HG03558 (cell line): Measurements from ENCODE around the gene SLC6A18.
"Not testable (repeated sequence)": the region's sequence is repeated elsewhere in the genome, so short reads cannot be mapped to it uniquely, and the experiment has no call there.

ENCODE experiments used
- ATAC-seq: cut with Tn5 transposase; IDR thresholded peaks from one replicate; pipeline ENCODE4 v1.9.1; 2021; ENCODE audit warnings: moderate number of reproducible peaks; ENCODE audit not compliant: unreplicated experiment; ENCODE audit errors: extremely low read depth

Gene SLC6A18

GRCh38 chr5:1283729-1284041 is 58.5 kb downstream of the SLC6A18 start:
- not testable (repeated sequence) for ATAC-seq

- not testable (repeated sequence) for ATAC-seq
Observed at GRCh38 chr5:1284336-1284970, 59.3 kb downstream of the SLC6A18 start.

- ATAC-seq, result no peak
Observed at GRCh38 chr5:1285141-1285540, 60.0 kb downstream of the SLC6A18 start.

- no peak for ATAC-seq
Observed at GRCh38 chr5:1285883-1286291, 60.7 kb downstream of the SLC6A18 start.

- no peak for ATAC-seq
Observed at GRCh38 chr5:1288439-1289335, 63.5 kb downstream of the SLC6A18 start.

- ATAC-seq, result not testable (repeated sequence)
Observed at GRCh38 chr5:1289559-1289958, 64.4 kb downstream of the SLC6A18 start.

GRCh38 chr5:1290956-1291355 is 65.8 kb downstream of the SLC6A18 start:
- not testable (repeated sequence) for ATAC-seq

- ATAC-seq, result no peak
Observed at GRCh38 chr5:1291611-1292080, 66.5 kb downstream of the SLC6A18 start.

- no peak for ATAC-seq
Observed at GRCh38 chr5:1292139-1292538, 67.0 kb downstream of the SLC6A18 start.

- ATAC-seq, result no peak
Observed at GRCh38 chr5:1292846-1293415, 67.8 kb downstream of the SLC6A18 start.

- no peak for ATAC-seq
Observed at GRCh38 chr5:1293416-1294205, 68.4 kb downstream of the SLC6A18 start.

- no peak for ATAC-seq
Observed at GRCh38 chr5:1294206-1294834, 69.1 kb downstream of the SLC6A18 start.

GRCh38 chr5:1294835-1295649 is 69.9 kb downstream of the SLC6A18 start, which contains the start of gene TERT:
Gene TERT, minus strand, starts transcription at chr5:1295068. Its CDS starts 79 bp downstream, at chr5:1294989.
- ATAC-seq, result no peak

- ATAC-seq, result no peak
Observed at GRCh38 chr5:1295650-1296037, 70.5 kb downstream of the SLC6A18 start.
